ENCODE data around the gene KCNA10.
A peak's percentile ranks its signal among the peaks of the same experiment; 100 is the strongest.

The KCNA10 gene

GRCh38 chr1:110519125-110519810, at the start of gene KCNA10:
Gene KCNA10, minus strand, starts transcription at chr1:110519175. Its CDS starts 388 bp downstream, at chr1:110518787.
- Mint-ChIP-seq H3K4me1 (ENCODE audit: low read depth) (no peaks in the 10 kb centered on the region), H3K9me3 (ENCODE audit: low read depth) (no peaks in the 10 kb centered on the region), H3K27me3 (peaks cover 19% of the 10 kb centered on the region), H3K36me3 (peaks cover 4% of the 10 kb centered on the region), H3K4me3 (no peak within 1 kb of the TSS), H3K27ac (no peak within 1 kb of the TSS)

GRCh38 chr1:110566836-110567235, 47.9 kb upstream of the KCNA10 start:
- Mint-ChIP-seq H3K27ac (no peak overlapping the region), H3K4me1 (ENCODE audit: low read depth) (no peaks in the 10 kb centered on the region), H3K27me3 (peaks cover 11% of the 10 kb centered on the region), H3K9me3 (ENCODE audit: low read depth) (no peaks in the 10 kb centered on the region), H3K36me3 (no peaks in the 10 kb centered on the region), H3K4me3 (no peak overlapping the region)

GRCh38 chr1:110565565-110565964, 46.6 kb upstream of the KCNA10 start:
- Mint-ChIP-seq H3K4me3 (no peak overlapping the region), H3K9me3 (ENCODE audit: low read depth) (no peaks in the 10 kb centered on the region), H3K4me1 (ENCODE audit: low read depth) (no peaks in the 10 kb centered on the region), H3K36me3 (no peaks in the 10 kb centered on the region), H3K27me3 (peaks cover 11% of the 10 kb centered on the region), H3K27ac (no peak overlapping the region)

GRCh38 chr1:110563089-110563488, 44.1 kb upstream of the KCNA10 start:
- no peaks in the 10 kb centered on the region for H3K9me3 Mint-ChIP-seq (ENCODE audit: low read depth)
- no peaks in the 10 kb centered on the region for H3K4me1 Mint-ChIP-seq (ENCODE audit: low read depth)
- H3K27me3 Mint-ChIP-seq: peaks cover 5% of the 10 kb centered on the region
- no peak overlapping the region for H3K4me3 Mint-ChIP-seq
- H3K36me3 Mint-ChIP-seq: no peaks in the 10 kb centered on the region
- no peak overlapping the region for H3K27ac Mint-ChIP-seq

- Mint-ChIP-seq H3K4me1 (ENCODE audit: low read depth) (no peaks in the 10 kb centered on the region), H3K27ac (no peak overlapping the region), H3K36me3 (no peaks in the 10 kb centered on the region), H3K4me3 (no peak overlapping the region), H3K9me3 (ENCODE audit: low read depth) (no peaks in the 10 kb centered on the region), H3K27me3 (peaks cover 6% of the 10 kb centered on the region)
These were observed 42.6 kb upstream of the KCNA10 start for GRCh38 chr1:110561596-110561995.

GRCh38 chr1:110559157-110559556, 40.2 kb upstream of the KCNA10 start:
- Mint-ChIP-seq H3K9me3 (ENCODE audit: low read depth) (no peaks in the 10 kb centered on the region), H3K36me3 (no peaks in the 10 kb centered on the region), H3K27ac (no peak overlapping the region), H3K4me1 (ENCODE audit: low read depth) (peaks cover 3% of the 10 kb centered on the region), H3K27me3 (peaks cover 13% of the 10 kb centered on the region), H3K4me3 (no peak overlapping the region)

- Mint-ChIP-seq H3K4me1 (ENCODE audit: low read depth) (peaks cover 3% of the 10 kb centered on the region), H3K9me3 (ENCODE audit: low read depth) (no peaks in the 10 kb centered on the region), H3K36me3 (no peaks in the 10 kb centered on the region), H3K27ac (no peak overlapping the region), H3K27me3 (peaks cover 21% of the 10 kb centered on the region), H3K4me3 (no peak overlapping the region)
These were observed 38.5 kb upstream of the KCNA10 start for GRCh38 chr1:110557481-110557880.

GRCh38 chr1:110556471-110556807, 37.5 kb upstream of the KCNA10 start:
- H3K36me3 Mint-ChIP-seq: no peaks in the 10 kb centered on the region
- no peaks in the 10 kb centered on the region for H3K9me3 Mint-ChIP-seq (ENCODE audit: low read depth)
- H3K27me3 Mint-ChIP-seq: peaks cover 21% of the 10 kb centered on the region
- H3K27ac Mint-ChIP-seq: no peak overlapping the region
- H3K4me3 Mint-ChIP-seq: no peak overlapping the region
- H3K4me1 Mint-ChIP-seq (ENCODE audit: low read depth): peaks cover 3% of the 10 kb centered on the region

GRCh38 chr1:110555807-110556470, 37.0 kb upstream of the KCNA10 start:
- Mint-ChIP-seq H3K4me1 (ENCODE audit: low read depth) (peaks cover 3% of the 10 kb centered on the region), H3K9me3 (ENCODE audit: low read depth) (no peaks in the 10 kb centered on the region), H3K4me3 (peak overlapping the region; percentile 14), H3K27me3 (peaks cover 21% of the 10 kb centered on the region), H3K27ac (no peak overlapping the region), H3K36me3 (no peaks in the 10 kb centered on the region)

- Mint-ChIP-seq H3K9me3 (ENCODE audit: low read depth) (no peaks in the 10 kb centered on the region), H3K4me1 (ENCODE audit: low read depth) (peaks cover 3% of the 10 kb centered on the region), H3K27ac (no peak overlapping the region), H3K4me3 (peak overlapping the region; percentile 64), H3K27me3 (peaks cover 21% of the 10 kb centered on the region), H3K36me3 (no peaks in the 10 kb centered on the region)
These were observed 36.2 kb upstream of the KCNA10 start for GRCh38 chr1:110554871-110555801.

GRCh38 chr1:110551278-110551809, 32.4 kb upstream of the KCNA10 start:
- peaks cover 3% of the 10 kb centered on the region for H3K4me1 Mint-ChIP-seq (ENCODE audit: low read depth)
- H3K36me3 Mint-ChIP-seq: no peaks in the 10 kb centered on the region
- H3K27ac Mint-ChIP-seq: no peak overlapping the region
- H3K27me3 Mint-ChIP-seq: peaks cover 17% of the 10 kb centered on the region
- H3K4me3 Mint-ChIP-seq: no peak overlapping the region
- no peaks in the 10 kb centered on the region for H3K9me3 Mint-ChIP-seq (ENCODE audit: low read depth)

- Mint-ChIP-seq H3K36me3 (no peaks in the 10 kb centered on the region), H3K27ac (no peak overlapping the region), H3K27me3 (peaks cover 16% of the 10 kb centered on the region), H3K9me3 (ENCODE audit: low read depth) (no peaks in the 10 kb centered on the region), H3K4me1 (ENCODE audit: low read depth) (no peaks in the 10 kb centered on the region), H3K4me3 (no peak overlapping the region)
These were observed 30.9 kb upstream of the KCNA10 start for GRCh38 chr1:110549831-110550230.

- Mint-ChIP-seq H3K36me3 (no peaks in the 10 kb centered on the region), H3K4me3 (no peak overlapping the region), H3K27ac (no peak overlapping the region), H3K4me1 (ENCODE audit: low read depth) (no peaks in the 10 kb centered on the region), H3K27me3 (peaks cover 8% of the 10 kb centered on the region), H3K9me3 (ENCODE audit: low read depth) (no peaks in the 10 kb centered on the region)
These were observed 29.4 kb upstream of the KCNA10 start for GRCh38 chr1:110548381-110548780.

GRCh38 chr1:110547017-110547416, 28.0 kb upstream of the KCNA10 start:
- Mint-ChIP-seq H3K4me3 (no peak overlapping the region), H3K4me1 (ENCODE audit: low read depth) (no peaks in the 10 kb centered on the region), H3K36me3 (no peaks in the 10 kb centered on the region), H3K9me3 (ENCODE audit: low read depth) (no peaks in the 10 kb centered on the region), H3K27me3 (no peaks in the 10 kb centered on the region), H3K27ac (no peak overlapping the region)

- H3K27me3 Mint-ChIP-seq: no peaks in the 10 kb centered on the region
- H3K4me1 Mint-ChIP-seq (ENCODE audit: low read depth): no peaks in the 10 kb centered on the region
- no peak overlapping the region for H3K4me3 Mint-ChIP-seq
- no peaks in the 10 kb centered on the region for H3K9me3 Mint-ChIP-seq (ENCODE audit: low read depth)
- H3K27ac Mint-ChIP-seq: no peak overlapping the region
- H3K36me3 Mint-ChIP-seq: no peaks in the 10 kb centered on the region
These were observed 26.5 kb upstream of the KCNA10 start for GRCh38 chr1:110545492-110545891.

Data from activated naive CD8-positive, alpha-beta T cell (primary cell).